ENCODE measurements around the gene SPTA1.
"Not testable (repeated sequence)": the region's sequence is repeated elsewhere in the genome, so short reads cannot be mapped to it uniquely, and the experiment has no call there.

Gene SPTA1

DNA sequence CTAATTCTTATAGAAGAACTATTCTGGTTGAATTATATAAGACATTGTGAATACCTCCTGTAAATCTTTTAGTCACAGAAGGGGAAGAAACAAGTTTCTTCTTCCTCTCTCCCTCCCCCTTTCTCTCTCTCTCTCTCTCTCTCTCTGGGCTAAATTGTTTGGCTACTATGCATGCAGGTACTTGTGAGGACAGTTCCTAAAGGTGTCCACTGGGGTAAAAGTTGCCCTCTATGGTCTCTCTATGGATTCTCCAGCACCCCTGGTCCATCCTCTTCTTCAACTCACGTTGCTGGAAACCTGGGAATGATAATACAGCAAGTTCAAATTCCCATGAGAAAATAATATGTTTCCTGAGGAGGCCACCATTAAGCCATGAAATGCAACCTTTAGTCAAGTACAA, 28.2 kb upstream of the SPTA1 start:
- DNase-seq (ENCODE audit: insufficient read length) (no peak), FAIRE-seq (no peak)
- TF ChIP-seq POLR2AphosphoS5 (IDR thresholded peaks at IDR 0.05; ENCODE audit: low read depth, low read length) (no peak), POLR2A (IDR thresholded peaks at IDR 0.05; ENCODE audit: low read depth, low read length) (no peak), TAF1 (IDR thresholded peaks at IDR 0.05; ENCODE audit: borderline replicate concordance, low read depth, low read length) (no peak)

DNA sequence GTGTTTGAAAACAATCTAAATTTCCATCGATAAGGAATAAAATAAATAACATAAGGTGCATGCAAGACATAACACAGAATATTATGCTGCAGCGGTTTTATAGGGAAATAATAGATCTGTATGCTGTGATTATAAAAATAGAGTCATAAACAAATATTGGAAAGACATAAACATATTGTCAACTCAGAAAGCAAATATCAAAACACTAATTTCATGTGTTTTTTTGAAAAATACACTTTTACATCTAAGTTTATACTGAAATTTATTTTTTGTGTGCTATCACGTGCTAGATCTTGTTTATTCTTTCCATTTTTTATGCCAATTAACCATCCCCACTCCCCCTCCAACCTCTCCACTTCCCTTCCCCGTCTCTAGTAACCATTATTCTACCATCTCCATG, 24.6 kb upstream of the SPTA1 start:
- DNase-seq (ENCODE audit: insufficient read length) = no peak
- TF ChIP-seq POLR2AphosphoS5 (IDR thresholded peaks at IDR 0.05; ENCODE audit: low read depth, low read length) = no peak
- TF ChIP-seq POLR2A (IDR thresholded peaks at IDR 0.05; ENCODE audit: low read depth, low read length) = no peak
- no peak for TF ChIP-seq TAF1 (IDR thresholded peaks at IDR 0.05; ENCODE audit: borderline replicate concordance, low read depth, low read length)
- no peak for FAIRE-seq

DNA sequence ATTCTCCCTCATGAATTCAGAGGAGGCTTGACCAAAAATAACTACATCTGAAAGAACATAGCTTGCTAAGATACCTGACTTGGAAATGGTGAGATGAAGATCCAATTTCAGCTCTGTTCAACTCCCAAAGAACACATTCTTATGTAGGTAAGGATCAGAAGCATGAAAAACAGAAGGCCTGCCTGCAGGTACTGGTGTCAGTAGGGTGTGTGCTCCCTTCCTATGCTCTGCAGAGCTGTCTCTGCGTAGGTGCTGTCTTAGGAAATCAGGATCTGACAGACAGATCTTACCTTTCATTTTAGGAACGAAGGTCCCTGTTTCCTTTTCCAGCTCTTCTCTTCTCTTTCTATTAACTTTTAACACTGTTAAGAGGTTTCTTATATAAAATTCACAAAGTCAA, 19.6 kb upstream of the SPTA1 start:
- no peak for FAIRE-seq
- DNase-seq (ENCODE audit: insufficient read length) = no peak
- TF ChIP-seq POLR2AphosphoS5 (IDR thresholded peaks at IDR 0.05; ENCODE audit: low read depth, low read length) (no peak), POLR2A (IDR thresholded peaks at IDR 0.05; ENCODE audit: low read depth, low read length) (no peak), TAF1 (IDR thresholded peaks at IDR 0.05; ENCODE audit: borderline replicate concordance, low read depth, low read length) (no peak)

DNA sequence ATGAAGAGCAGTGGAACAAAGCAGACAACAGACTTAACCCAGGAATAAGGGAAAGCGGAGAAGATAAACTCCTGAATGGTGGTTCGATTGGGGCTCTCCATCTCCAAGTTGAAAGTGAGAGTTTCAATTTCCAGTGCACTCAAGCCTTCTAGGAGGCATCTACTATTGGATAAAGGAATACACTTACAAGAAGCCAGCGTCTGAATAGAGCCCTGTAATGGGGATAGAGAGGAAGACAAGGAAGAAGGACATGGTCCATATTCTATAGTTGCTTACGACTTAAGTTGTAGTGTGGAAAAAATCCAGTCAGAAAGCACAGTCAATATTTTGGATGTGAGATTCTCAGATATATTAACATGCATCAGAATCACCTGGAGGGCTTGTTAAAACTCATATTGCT, 14.0 kb upstream of the SPTA1 start, which contains the start of gene OR6K2:
Gene OR6K2 (minus strand): TSS at position 101 of the 400 bp plus-strand sequence. CDS start 0 bp downstream, at position 101.
- TF ChIP-seq POLR2AphosphoS5 (IDR thresholded peaks at IDR 0.05; ENCODE audit: low read depth, low read length) (no peak), TAF1 (IDR thresholded peaks at IDR 0.05; ENCODE audit: borderline replicate concordance, low read depth, low read length) (no peak), POLR2A (IDR thresholded peaks at IDR 0.05; ENCODE audit: low read depth, low read length) (no peak)
- DNase-seq (ENCODE audit: insufficient read length) (no peak), FAIRE-seq (no peak)

- no peak for DNase-seq (ENCODE audit: insufficient read length)
- FAIRE-seq = no peak
- no peak for TF ChIP-seq POLR2AphosphoS5 (IDR thresholded peaks at IDR 0.05; ENCODE audit: low read depth, low read length)
- no peak for TF ChIP-seq POLR2A (IDR thresholded peaks at IDR 0.05; ENCODE audit: low read depth, low read length)
- TF ChIP-seq TAF1 (IDR thresholded peaks at IDR 0.05; ENCODE audit: borderline replicate concordance, low read depth, low read length) = no peak
Observed at GRCh38 chr1:158694596-158694995, 8.1 kb upstream of the SPTA1 start.

DNA sequence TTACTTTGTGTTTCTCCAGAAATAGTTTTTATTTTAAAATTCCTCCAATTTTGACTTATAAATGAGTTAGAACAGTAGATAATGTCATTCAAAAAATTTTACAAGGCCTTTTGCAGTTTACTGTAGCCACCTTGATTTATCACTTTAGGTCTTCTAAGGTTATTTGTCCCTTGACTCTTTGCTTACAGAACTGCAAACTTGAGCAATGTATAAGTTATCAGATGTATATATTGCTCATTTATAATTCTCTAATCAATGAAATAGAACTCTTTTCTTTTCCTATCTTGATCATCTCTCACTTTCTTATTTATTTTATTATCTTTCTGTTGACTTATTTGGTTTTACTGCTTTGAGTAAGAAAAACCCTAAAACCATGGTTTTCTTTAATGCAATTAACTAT, 5.8 kb upstream of the SPTA1 start:
- no peak for FAIRE-seq
- no peak for DNase-seq (ENCODE audit: insufficient read length)
- no peak for TF ChIP-seq TAF1 (IDR thresholded peaks at IDR 0.05; ENCODE audit: borderline replicate concordance, low read depth, low read length)
- no peak for TF ChIP-seq POLR2A (IDR thresholded peaks at IDR 0.05; ENCODE audit: low read depth, low read length)
- TF ChIP-seq POLR2AphosphoS5 (IDR thresholded peaks at IDR 0.05; ENCODE audit: low read depth, low read length) = no peak

DNA sequence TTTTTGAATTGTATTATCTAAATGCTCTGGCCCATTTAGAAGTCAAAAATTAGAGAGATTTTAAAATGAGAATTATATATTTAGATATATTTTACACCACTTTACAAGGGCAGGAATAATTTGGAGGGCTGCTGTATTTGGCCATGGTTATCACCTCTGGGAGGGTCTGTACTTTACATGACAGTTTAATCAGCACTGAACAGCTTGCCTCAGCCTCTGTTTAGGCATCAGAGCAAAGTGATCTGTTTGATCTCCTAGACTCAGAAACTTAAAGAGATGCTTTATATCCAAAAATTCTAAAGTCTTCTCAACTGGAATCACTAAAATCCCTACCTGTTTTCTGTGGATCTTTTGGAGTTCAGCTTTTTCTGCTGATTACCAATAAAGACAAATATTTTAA, 5.4 kb upstream of the SPTA1 start:
- DNase-seq (ENCODE audit: insufficient read length) (no peak), FAIRE-seq (no peak)
- TF ChIP-seq POLR2AphosphoS5 (IDR thresholded peaks at IDR 0.05; ENCODE audit: low read depth, low read length) = no peak
- no peak for TF ChIP-seq POLR2A (IDR thresholded peaks at IDR 0.05; ENCODE audit: low read depth, low read length)
- TF ChIP-seq TAF1 (IDR thresholded peaks at IDR 0.05; ENCODE audit: borderline replicate concordance, low read depth, low read length) = no peak

GRCh38 chr1:158691149-158691548, 4.6 kb upstream of the SPTA1 start:
- not testable (repeated sequence) for FAIRE-seq

GRCh38 chr1:158689875-158690274, 3.4 kb upstream of the SPTA1 start:
- no peak for FAIRE-seq
- no peak for TF ChIP-seq TAF1 (IDR thresholded peaks at IDR 0.05; ENCODE audit: borderline replicate concordance, low read depth, low read length)

More at GRCh38 chr1:158691149-158691548, 4.6 kb upstream of the SPTA1 start:
- not testable (repeated sequence) for DNase-seq (ENCODE audit: insufficient read length)

DNA sequence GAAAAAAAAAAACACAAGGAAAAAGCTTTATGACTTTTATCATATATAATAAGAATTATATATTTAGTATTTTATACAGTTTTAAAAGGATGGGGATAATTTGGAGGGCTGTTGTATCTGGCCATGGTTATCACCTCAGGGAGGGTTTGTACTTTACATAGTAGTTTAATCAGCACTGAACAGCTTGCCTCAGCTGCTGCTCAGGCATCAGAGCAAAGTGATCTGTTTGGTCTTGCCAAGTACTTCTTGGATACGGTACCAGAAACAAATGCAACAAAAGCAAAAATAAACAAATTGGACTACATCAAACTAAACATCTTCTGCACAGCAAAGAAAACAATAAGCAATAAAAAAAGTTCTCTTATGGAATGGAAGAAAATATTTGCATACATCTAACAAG, 2.6 kb upstream of the SPTA1 start:
- FAIRE-seq = no peak

More at GRCh38 chr1:158689875-158690274, 3.4 kb upstream of the SPTA1 start:
- DNase-seq (ENCODE audit: insufficient read length) = no peak

GRCh38 chr1:158688343-158688742, 1.8 kb upstream of the SPTA1 start:
- FAIRE-seq; DNase-seq (ENCODE audit: insufficient read length): not testable (repeated sequence)

More for the DNA sequence above, 2.6 kb upstream of the SPTA1 start:
- DNase-seq (ENCODE audit: insufficient read length) = no peak
- TF ChIP-seq POLR2A (IDR thresholded peaks at IDR 0.05; ENCODE audit: low read depth, low read length) = no peak
- TF ChIP-seq POLR2AphosphoS5 (IDR thresholded peaks at IDR 0.05; ENCODE audit: low read depth, low read length) = no peak
- TF ChIP-seq TAF1 (IDR thresholded peaks at IDR 0.05; ENCODE audit: borderline replicate concordance, low read depth, low read length) = no peak

DNA sequence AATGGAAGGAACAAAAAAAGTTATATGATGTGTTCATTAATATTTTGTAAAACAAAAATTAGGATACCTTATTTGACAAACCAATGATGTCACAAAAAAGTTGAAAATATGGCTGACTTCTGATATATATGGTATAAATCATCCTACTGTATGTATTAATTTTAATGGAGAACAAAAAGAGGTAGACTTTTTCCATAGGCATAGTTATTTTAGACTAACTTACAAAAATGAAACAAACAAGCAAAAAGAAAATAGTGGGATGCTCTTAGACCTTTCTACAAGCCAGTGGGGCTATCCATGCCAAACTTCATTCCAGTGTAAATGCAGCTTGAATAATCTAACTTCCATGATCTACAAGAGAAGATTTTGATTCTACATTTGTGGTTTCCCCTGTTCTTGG, 522 bp upstream of the SPTA1 start:
- DNase-seq (ENCODE audit: insufficient read length) (no peak), FAIRE-seq (no peak)
- TF ChIP-seq POLR2A (IDR thresholded peaks at IDR 0.05; ENCODE audit: low read depth, low read length) = no peak
- TF ChIP-seq TAF1 (IDR thresholded peaks at IDR 0.05; ENCODE audit: borderline replicate concordance, low read depth, low read length) = no peak
- TF ChIP-seq POLR2AphosphoS5 (IDR thresholded peaks at IDR 0.05; ENCODE audit: low read depth, low read length) = no peak

GRCh38 chr1:158685085-158685484, 1.4 kb downstream of the SPTA1 start:
- FAIRE-seq = no peak
- no peak for TF ChIP-seq POLR2AphosphoS5 (IDR thresholded peaks at IDR 0.05; ENCODE audit: low read depth, low read length)
- TF ChIP-seq POLR2A (IDR thresholded peaks at IDR 0.05; ENCODE audit: low read depth, low read length) = no peak
- no peak for TF ChIP-seq TAF1 (IDR thresholded peaks at IDR 0.05; ENCODE audit: borderline replicate concordance, low read depth, low read length)

More at GRCh38 chr1:158685085-158685484, 1.4 kb downstream of the SPTA1 start:
- DNase-seq (ENCODE audit: insufficient read length) = no peak

Measured in GM12892 (cell line).